Coronary artery (tissue), 2 donors: ENCODE data around the gene PEPD.

Source experiments
- DNase-seq: peaks from one replicate; pipeline ENCODE4 v3.0.0-alpha.2; 2017; ENCODE audit warnings: low spot score
- H3K27ac ChIP-seq, 2 donors: fragments of 200-600 bp; sonication (generic); one replicate each; pipeline ENCODE4 v1.5.1; 2016 to 2019
- H3K4me3 ChIP-seq: fragments of 200-600 bp; sonication (generic); 2 replicates; pipeline ENCODE4 v1.5.1; 2016; ENCODE audit warnings: mild to moderate bottlenecking, moderate library complexity
- TF ChIP-seq, protein P1 (sequence below): fragments of 200-600 bp; sonication (generic); IDR thresholded peaks from one replicate; pipeline ENCODE4 v1.5.1; 2019; ENCODE audit warnings: antibody characterized with exemption

Gene PEPD

DNA sequence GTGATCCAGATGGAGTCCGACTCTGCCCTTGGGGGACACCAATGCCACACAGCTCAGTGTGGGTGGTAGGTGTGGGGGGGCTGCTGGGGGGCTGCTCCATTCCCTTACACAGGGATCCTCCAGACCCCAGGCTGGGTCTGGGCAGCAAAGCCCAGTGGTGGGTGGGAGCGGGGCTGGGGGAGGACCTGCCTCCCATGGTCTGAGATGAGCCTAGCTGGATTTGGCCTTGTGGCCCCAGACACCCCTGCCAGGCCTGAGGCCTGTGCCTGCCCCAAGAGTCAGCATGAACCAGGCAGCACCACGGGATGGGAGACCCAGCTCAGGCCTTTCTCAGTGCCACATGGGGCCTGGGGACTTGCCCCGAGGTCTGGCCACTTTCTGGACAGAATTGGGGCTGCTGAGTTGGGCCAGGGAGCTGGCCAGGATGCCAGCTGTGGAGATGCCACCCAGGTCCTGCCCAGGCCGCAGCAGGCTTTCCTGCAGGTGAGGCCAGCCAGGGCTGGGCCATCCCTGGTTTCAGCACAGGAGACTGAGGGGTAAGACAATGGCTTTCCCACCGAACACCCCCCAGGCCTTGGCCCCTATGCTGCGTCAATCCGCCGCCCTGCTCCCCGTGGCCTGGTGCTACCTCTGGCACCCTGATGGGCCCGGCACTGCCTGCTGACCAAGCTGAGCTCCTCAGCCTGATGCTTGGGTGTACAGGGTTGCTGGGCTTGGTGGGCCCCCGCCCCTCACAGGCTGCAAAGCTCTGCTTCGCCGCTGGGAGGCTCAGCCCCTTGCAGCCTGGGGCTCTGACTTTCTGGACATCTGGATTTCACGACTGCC, 123.8 kb downstream of the PEPD start:
- Histone ChIP-seq H3K4me3 (no peak overlapping the region), H3K27ac (peak overlapping the region in 1 of 2 donors; percentile 27)
- no peak for DNase-seq
- TF ChIP-seq, protein P1, sequence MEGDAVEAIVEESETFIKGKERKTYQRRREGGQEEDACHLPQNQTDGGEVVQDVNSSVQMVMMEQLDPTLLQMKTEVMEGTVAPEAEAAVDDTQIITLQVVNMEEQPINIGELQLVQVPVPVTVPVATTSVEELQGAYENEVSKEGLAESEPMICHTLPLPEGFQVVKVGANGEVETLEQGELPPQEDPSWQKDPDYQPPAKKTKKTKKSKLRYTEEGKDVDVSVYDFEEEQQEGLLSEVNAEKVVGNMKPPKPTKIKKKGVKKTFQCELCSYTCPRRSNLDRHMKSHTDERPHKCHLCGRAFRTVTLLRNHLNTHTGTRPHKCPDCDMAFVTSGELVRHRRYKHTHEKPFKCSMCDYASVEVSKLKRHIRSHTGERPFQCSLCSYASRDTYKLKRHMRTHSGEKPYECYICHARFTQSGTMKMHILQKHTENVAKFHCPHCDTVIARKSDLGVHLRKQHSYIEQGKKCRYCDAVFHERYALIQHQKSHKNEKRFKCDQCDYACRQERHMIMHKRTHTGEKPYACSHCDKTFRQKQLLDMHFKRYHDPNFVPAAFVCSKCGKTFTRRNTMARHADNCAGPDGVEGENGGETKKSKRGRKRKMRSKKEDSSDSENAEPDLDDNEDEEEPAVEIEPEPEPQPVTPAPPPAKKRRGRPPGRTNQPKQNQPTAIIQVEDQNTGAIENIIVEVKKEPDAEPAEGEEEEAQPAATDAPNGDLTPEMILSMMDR, result no peak

GRCh38 chr19:33396701-33397535, 124.7 kb downstream of the PEPD start:
- no peak for DNase-seq
- TF ChIP-seq, protein P1, result no peak
- H3K4me3 ChIP-seq, result no peak overlapping the region
- peak overlapping the region in 1 of 2 donors; percentile 27 for H3K27ac ChIP-seq

- Histone ChIP-seq H3K27ac (peak overlapping the region in 1 of 2 donors; percentile 67), H3K4me3 (no peak overlapping the region)
- TF ChIP-seq, protein P1, result no peak
- no peak for DNase-seq
Observed at GRCh38 chr19:33395561-33396550, 125.7 kb downstream of the PEPD start.

GRCh38 chr19:33394723-33395560, 126.6 kb downstream of the PEPD start:
- H3K27ac ChIP-seq, result peak overlapping the region in 1 of 2 donors; percentile 67
- no peak for DNase-seq
- no peak overlapping the region for H3K4me3 ChIP-seq
- TF ChIP-seq, protein P1, result no peak

GRCh38 chr19:33394006-33394722, 127.4 kb downstream of the PEPD start:
- TF ChIP-seq, protein P1, result no peak
- no peak overlapping the region for H3K4me3 ChIP-seq
- H3K27ac ChIP-seq, result peak overlapping the region in 1 of 2 donors; percentile 67
- DNase-seq, result no peak
